HepG2 (cell line): Measurements from ENCODE around the gene MFSD6. TPM values are rescaled to one million over a fixed set of nuclear protein-coding genes. Genes with fewer than 3 reads are reported as not detected.

Source experiments
- HNF4G ChIP-seq, 2 experiments: sonication (generic) in 1 of 2; formaldehyde crosslinking in 1 of 2; IDR thresholded peaks; 2 replicates each; pipeline versions ENCODE4 v1.4.0 to v1.6.1; 2011 to 2020; ENCODE audit warnings: borderline replicate concordance in 2 of 2, low read depth in 2 of 2, mild to moderate bottlenecking in 2 of 2, low read length in 1 of 2, missing genetic modification reagents in 1 of 2, moderate library complexity in 1 of 2
- MEIS1 ChIP-seq: sonication (generic); formaldehyde crosslinking; IDR thresholded peaks from 2 replicates; pipeline ENCODE4 v1.9.0; 2021; ENCODE audit warnings: mild to moderate bottlenecking, missing genetic modification reagents, moderate library complexity, borderline replicate concordance
- MLLT10 ChIP-seq: sonication (generic); formaldehyde crosslinking; IDR thresholded peaks from 2 replicates; pipeline ENCODE4 v1.4.0; 2020; ENCODE audit warnings: missing genetic modification reagents
- MXI1 ChIP-seq: IDR thresholded peaks from 3 replicates; pipeline ENCODE4 v1.6.1; 2012; ENCODE audit warnings: low read depth, low read length, inconsistent platforms, borderline replicate concordance
- NFAT5 ChIP-seq: sonication (generic); formaldehyde crosslinking; IDR thresholded peaks from 2 replicates; pipeline ENCODE4 v1.4.0; 2020; ENCODE audit warnings: missing genetic modification reagents
- PPARG ChIP-seq: conservative IDR thresholded peaks from 2 replicates; pipeline ENCODE4 v1.6.1; 2016; ENCODE audit warnings: missing biosample characterization, missing genetic modification reagents
- RELA ChIP-seq: sonication (generic); formaldehyde crosslinking; IDR thresholded peaks from 2 replicates; pipeline ENCODE4 v1.4.0; 2020; ENCODE audit warnings: missing genetic modification reagents
- RFX5 ChIP-seq: IDR thresholded peaks from 2 replicates; pipeline ENCODE4 v1.6.1; 2011; ENCODE audit warnings: low read depth, low read length, improper control_type of control experiment
- TBX3 ChIP-seq: fragments of 450-650 bp; IDR thresholded peaks from 2 replicates; pipeline ENCODE4 v1.6.1; 2017; ENCODE audit warnings: antibody characterized with exemption, mild to moderate bottlenecking, inconsistent platforms, borderline replicate concordance
- THAP11 ChIP-seq: IDR thresholded peaks from 2 replicates; pipeline ENCODE4 v1.6.1; 2016; ENCODE audit warnings: missing biosample characterization, missing genetic modification reagents
- TOPORS ChIP-seq: sonication (generic); formaldehyde crosslinking; IDR thresholded peaks from 2 replicates; pipeline ENCODE4 v1.8.0; 2023; ENCODE audit warnings: mild to moderate bottlenecking, missing genetic modification reagents
- ZNF431 ChIP-seq: sonication (generic); formaldehyde crosslinking; IDR thresholded peaks from 2 replicates; pipeline ENCODE4 v1.9.0; 2022; ENCODE audit warnings: missing genetic modification reagents, low read depth, mild to moderate bottlenecking, borderline replicate concordance
- ZNF670 ChIP-seq: sonication (generic); formaldehyde crosslinking; IDR thresholded peaks from 2 replicates; pipeline ENCODE4 v1.8.0; 2022; ENCODE audit warnings: mild to moderate bottlenecking, missing genetic modification reagents, borderline replicate concordance
- polyA plus RNA-seq, 8 experiments: library from polyadenylated mRNA; depleted of rRNA in 3 of 8; stranded (reverse) in 7 of 8; unstranded in 1 of 8; fragments of >200 nt; fragmentation: Illumina TruSeq in 4 of 8; extraction: Trizol in 4 of 8; gene quantifications; 2 replicates each; pipeline versions ENCODE4 v1.2.1 to v1.2.3, GENCODE V29; 2011 to 2016; ENCODE audit warnings: low read depth in 4 of 8, missing spikeins in 1 of 8, mixed read lengths in 1 of 8; ENCODE audit not compliant: insufficient read depth in 1 of 8
- total RNA-seq, 5 experiments: library from RNA; depleted of rRNA; stranded (reverse); fragments of >200 nt; fragmentation: Illumina TruSeq; extraction: Trizol; gene quantifications; 2 replicates each; pipeline ENCODE4 v1.2.3, GENCODE V29; 2016; ENCODE audit warnings: low read depth in 1 of 5
- TF ChIP-seq, protein P1 (sequence below): sonication (generic); formaldehyde crosslinking; IDR thresholded peaks from 2 replicates; pipeline ENCODE4 v1.9.0; 2021; ENCODE audit warnings: mild to moderate bottlenecking, missing genetic modification reagents
- TF ChIP-seq, protein P2 (sequence below): sonication (generic); formaldehyde crosslinking; IDR thresholded peaks from 2 replicates; pipeline ENCODE4 v1.8.0; 2022; ENCODE audit warnings: mild to moderate bottlenecking, missing genetic modification reagents

The MFSD6 gene
- total and polyA plus RNA-seq, 2 of the 13 experiments (the other 11 are each of a cell fraction or from before 2014, with no cell fraction given) = 0.92 to 1.4 TPM

- TF ChIP-seq NFAT5 (CRISPR knock-in tag) = peak; percentile 45; the same call in 1 of the 2 replicates
- TF ChIP-seq MLLT10 (CRISPR knock-in tag) = no peak
- peak; percentile 98 for TF ChIP-seq ZNF670 (CRISPR knock-in tag)
- TF ChIP-seq HNF4G (IDR thresholded peaks at IDR 0.05; ENCODE audit: borderline replicate concordance, low read depth, low read length) = no peak
- peak; percentile 38; the same call in 1 of the 2 replicates for TF ChIP-seq HNF4G (CRISPR knock-in tag; IDR thresholded peaks at IDR 0.05; ENCODE audit: borderline replicate concordance, low read depth)
- no peak for TF ChIP-seq RELA (CRISPR knock-in tag)
- TF ChIP-seq ZNF431 = peak; percentile 88
- no peak; the same call in 1 of the 2 replicates for TF ChIP-seq TOPORS
- TF ChIP-seq, protein P1, sequence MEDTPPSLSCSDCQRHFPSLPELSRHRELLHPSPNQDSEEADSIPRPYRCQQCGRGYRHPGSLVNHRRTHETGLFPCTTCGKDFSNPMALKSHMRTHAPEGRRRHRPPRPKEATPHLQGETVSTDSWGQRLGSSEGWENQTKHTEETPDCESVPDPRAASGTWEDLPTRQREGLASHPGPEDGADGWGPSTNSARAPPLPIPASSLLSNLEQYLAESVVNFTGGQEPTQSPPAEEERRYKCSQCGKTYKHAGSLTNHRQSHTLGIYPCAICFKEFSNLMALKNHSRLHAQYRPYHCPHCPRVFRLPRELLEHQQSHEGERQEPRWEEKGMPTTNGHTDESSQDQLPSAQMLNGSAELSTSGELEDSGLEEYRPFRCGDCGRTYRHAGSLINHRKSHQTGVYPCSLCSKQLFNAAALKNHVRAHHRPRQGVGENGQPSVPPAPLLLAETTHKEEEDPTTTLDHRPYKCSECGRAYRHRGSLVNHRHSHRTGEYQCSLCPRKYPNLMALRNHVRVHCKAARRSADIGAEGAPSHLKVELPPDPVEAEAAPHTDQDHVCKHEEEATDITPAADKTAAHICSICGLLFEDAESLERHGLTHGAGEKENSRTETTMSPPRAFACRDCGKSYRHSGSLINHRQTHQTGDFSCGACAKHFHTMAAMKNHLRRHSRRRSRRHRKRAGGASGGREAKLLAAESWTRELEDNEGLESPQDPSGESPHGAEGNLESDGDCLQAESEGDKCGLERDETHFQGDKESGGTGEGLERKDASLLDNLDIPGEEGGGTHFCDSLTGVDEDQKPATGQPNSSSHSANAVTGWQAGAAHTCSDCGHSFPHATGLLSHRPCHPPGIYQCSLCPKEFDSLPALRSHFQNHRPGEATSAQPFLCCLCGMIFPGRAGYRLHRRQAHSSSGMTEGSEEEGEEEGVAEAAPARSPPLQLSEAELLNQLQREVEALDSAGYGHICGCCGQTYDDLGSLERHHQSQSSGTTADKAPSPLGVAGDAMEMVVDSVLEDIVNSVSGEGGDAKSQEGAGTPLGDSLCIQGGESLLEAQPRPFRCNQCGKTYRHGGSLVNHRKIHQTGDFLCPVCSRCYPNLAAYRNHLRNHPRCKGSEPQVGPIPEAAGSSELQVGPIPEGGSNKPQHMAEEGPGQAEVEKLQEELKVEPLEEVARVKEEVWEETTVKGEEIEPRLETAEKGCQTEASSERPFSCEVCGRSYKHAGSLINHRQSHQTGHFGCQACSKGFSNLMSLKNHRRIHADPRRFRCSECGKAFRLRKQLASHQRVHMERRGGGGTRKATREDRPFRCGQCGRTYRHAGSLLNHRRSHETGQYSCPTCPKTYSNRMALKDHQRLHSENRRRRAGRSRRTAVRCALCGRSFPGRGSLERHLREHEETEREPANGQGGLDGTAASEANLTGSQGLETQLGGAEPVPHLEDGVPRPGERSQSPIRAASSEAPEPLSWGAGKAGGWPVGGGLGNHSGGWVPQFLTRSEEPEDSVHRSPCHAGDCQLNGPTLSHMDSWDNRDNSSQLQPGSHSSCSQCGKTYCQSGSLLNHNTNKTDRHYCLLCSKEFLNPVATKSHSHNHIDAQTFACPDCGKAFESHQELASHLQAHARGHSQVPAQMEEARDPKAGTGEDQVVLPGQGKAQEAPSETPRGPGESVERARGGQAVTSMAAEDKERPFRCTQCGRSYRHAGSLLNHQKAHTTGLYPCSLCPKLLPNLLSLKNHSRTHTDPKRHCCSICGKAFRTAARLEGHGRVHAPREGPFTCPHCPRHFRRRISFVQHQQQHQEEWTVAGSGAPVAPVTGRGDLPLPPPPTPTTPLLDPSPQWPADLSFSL (CRISPR knock-in tag) = 0 out of 2 replicates have a peak, but pooled peaks have one; percentile 43
- TF ChIP-seq MEIS1 (CRISPR knock-in tag) = peak; percentile 86; the same call in 1 of the 2 replicates
- TF ChIP-seq TBX3 = no peak
- TF ChIP-seq MXI1 = no peak
- TF ChIP-seq PPARG (CRISPR knock-in tag) = peak; percentile 59; the same call in 1 of the 2 replicates
- peak; percentile 83 for TF ChIP-seq THAP11 (CRISPR knock-in tag)
- TF ChIP-seq RFX5 = no peak
- TF ChIP-seq, protein P2, sequence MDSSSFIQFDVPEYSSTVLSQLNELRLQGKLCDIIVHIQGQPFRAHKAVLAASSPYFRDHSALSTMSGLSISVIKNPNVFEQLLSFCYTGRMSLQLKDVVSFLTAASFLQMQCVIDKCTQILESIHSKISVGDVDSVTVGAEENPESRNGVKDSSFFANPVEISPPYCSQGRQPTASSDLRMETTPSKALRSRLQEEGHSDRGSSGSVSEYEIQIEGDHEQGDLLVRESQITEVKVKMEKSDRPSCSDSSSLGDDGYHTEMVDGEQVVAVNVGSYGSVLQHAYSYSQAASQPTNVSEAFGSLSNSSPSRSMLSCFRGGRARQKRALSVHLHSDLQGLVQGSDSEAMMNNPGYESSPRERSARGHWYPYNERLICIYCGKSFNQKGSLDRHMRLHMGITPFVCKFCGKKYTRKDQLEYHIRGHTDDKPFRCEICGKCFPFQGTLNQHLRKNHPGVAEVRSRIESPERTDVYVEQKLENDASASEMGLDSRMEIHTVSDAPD (CRISPR knock-in tag) = no peak
These were observed 126.4 kb downstream of the MFSD6 start, which contains the start of gene NEMP2 (continued) for GRCh38 chr2:190534310-190535120.
